ENCODE data around the gene PCDHA12. TPM values are rescaled to one million over a fixed set of nuclear protein-coding genes. Genes with fewer than 3 reads are reported as not detected.

Gene PCDHA12
- polyA plus RNA-seq, 1 experiment: not detected

- CTCF ChIA-PET: interaction anchor here (0.6 kb wide), 1 partner anchor 34 kb away, joined by 3 read pairs; the partner anchor contains the start of gene PCDHA9
- no peaks in the 10 kb centered on the region for H3K27me3 ChIP-seq (ENCODE audit: control insufficient read depth, insufficient read depth, low read length)
- no peaks in the 10 kb centered on the region for H3K36me3 ChIP-seq (ENCODE audit: control insufficient read depth, insufficient read depth, low read length)
- no peak for TF ChIP-seq CTCF (IDR thresholded peaks at IDR 0.05; ENCODE audit: insufficient read depth, low read depth, low read length)
- no peak for DNase-seq (ENCODE audit: low read depth)
- POLR2A ChIA-PET: no interaction called here
- H3K4me3 ChIP-seq (ENCODE audit: low read depth, low read length): no peak within 1 kb of the TSS
These were observed 6.9 kb downstream of the PCDHA12 start, which contains the start of gene PCDHA13 for GRCh38 chr5:140881889-140882590. TSS of gene PCDHA13 (plus strand) at chr5:140882124. CDS start at chr5:140882269, 145 bp downstream.

- DNase-seq (ENCODE audit: low read depth): no peak
- POLR2A ChIA-PET: no interaction called here
- CTCF ChIA-PET: interaction anchor here (0.6 kb wide), 1 partner anchor 34 kb away, joined by 3 read pairs; the partner anchor contains the start of gene PCDHA9
- H3K4me3 ChIP-seq (ENCODE audit: low read depth, low read length): no peak overlapping the region
- no peaks in the 10 kb centered on the region for H3K36me3 ChIP-seq (ENCODE audit: control insufficient read depth, insufficient read depth, low read length)
- no peaks in the 10 kb centered on the region for H3K27me3 ChIP-seq (ENCODE audit: control insufficient read depth, insufficient read depth, low read length)
- no peak for TF ChIP-seq CTCF (IDR thresholded peaks at IDR 0.05; ENCODE audit: insufficient read depth, low read depth, low read length)
These were observed 7.4 kb downstream of the PCDHA12 start for GRCh38 chr5:140882591-140882899.

DNA sequence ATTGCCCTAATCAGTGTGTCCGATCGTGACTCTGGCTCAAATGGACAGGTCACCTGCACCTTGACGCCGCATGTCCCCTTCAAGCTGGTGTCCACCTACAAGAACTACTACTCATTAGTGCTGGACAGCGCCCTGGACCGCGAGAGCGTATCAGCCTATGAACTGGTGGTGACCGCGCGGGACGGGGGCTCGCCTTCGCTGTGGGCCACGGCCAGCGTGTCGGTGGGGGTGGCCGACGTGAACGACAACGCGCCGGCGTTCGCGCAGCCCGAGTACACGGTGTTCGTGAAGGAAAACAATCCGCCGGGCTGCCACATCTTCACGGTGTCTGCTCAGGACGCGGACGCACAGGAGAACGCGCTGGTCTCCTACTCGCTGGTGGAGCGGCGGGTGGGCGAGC is 8.3 kb downstream of the PCDHA12 start:
- Histone ChIP-seq H3K27me3 (ENCODE audit: control insufficient read depth, insufficient read depth, low read length) (no peaks in the 10 kb centered on the region), H3K4me3 (ENCODE audit: low read depth, low read length) (no peak overlapping the region), H3K36me3 (ENCODE audit: control insufficient read depth, insufficient read depth, low read length) (no peaks in the 10 kb centered on the region)
- CTCF ChIA-PET: no interaction called here
- POLR2A ChIA-PET: no interaction called here
- no peak for DNase-seq (ENCODE audit: low read depth)
- TF ChIP-seq CTCF (IDR thresholded peaks at IDR 0.05; ENCODE audit: insufficient read depth, low read depth, low read length): no peak

DNA sequence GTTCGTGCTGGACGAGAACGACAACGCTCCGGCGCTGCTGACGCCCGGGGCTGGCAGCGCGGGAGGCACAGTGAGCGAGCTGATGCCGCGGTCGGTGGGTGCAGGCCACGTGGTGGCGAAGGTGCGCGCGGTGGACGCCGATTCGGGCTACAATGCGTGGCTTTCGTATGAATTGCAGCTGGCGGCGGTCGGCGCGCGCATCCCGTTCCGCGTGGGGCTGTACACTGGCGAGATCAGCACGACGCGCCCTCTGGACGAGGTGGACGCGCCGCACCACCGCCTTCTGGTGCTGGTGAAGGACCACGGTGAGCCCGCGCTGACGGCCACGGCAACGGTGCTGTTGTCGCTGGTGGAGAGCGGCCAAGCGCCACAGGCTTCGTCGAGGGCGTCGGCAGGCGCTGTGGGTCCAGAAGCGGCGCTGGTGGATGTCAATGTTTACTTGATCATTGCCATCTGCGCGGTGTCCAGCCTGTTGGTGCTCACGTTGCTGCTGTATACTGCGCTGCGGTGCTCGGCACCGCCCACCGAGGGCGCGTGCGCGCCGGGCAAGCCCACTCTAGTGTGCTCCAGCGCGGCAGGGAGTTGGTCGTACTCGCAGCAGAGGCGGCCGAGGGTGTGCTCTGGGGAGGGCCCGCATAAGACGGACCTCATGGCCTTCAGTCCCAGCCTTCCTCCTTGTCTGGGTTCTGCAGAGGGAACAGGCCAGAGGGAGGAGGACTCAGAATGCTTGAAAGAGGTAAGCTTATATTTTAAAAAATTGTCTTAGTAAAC is 9.0 kb downstream of the PCDHA12 start:
- CTCF ChIA-PET: no interaction called here
- H3K4me3 ChIP-seq (ENCODE audit: low read depth, low read length): no peak overlapping the region
- no peak for TF ChIP-seq CTCF (IDR thresholded peaks at IDR 0.05; ENCODE audit: insufficient read depth, low read depth, low read length)
- H3K27me3 ChIP-seq (ENCODE audit: control insufficient read depth, insufficient read depth, low read length): no peaks in the 10 kb centered on the region
- H3K36me3 ChIP-seq (ENCODE audit: control insufficient read depth, insufficient read depth, low read length): no peaks in the 10 kb centered on the region
- DNase-seq (ENCODE audit: low read depth): no peak
- POLR2A ChIA-PET: no interaction called here

- Histone ChIP-seq H3K4me3 (ENCODE audit: low read depth, low read length) (no peak overlapping the region), H3K27me3 (ENCODE audit: control insufficient read depth, insufficient read depth, low read length) (no peaks in the 10 kb centered on the region), H3K36me3 (ENCODE audit: control insufficient read depth, insufficient read depth, low read length) (no peaks in the 10 kb centered on the region)
- TF ChIP-seq CTCF (IDR thresholded peaks at IDR 0.05; ENCODE audit: insufficient read depth, low read depth, low read length): no peak
- CTCF ChIA-PET: no interaction called here
- DNase-seq (ENCODE audit: low read depth): no peak
- POLR2A ChIA-PET: no interaction called here
These were observed 41.2 kb downstream of the PCDHA12 start for GRCh38 chr5:140916325-140916724.
